Subcutaneous abdominal adipose tissue (tissue), 5 donors: ENCODE measurements around the gene NLRC4.
"Not testable (repeated sequence)": the region's sequence is repeated elsewhere in the genome, so short reads cannot be mapped to it uniquely, and the experiment has no call there.

Experiments used
- H3K27ac ChIP-seq: one replicate; pipeline ENCODE4 v1.7.0; 2013; ENCODE audit warnings: low read depth, mild to moderate bottlenecking, inconsistent platforms, low read length, moderate library complexity
- H3K27me3 ChIP-seq, 5 donors: one replicate each; pipeline ENCODE4 v1.7.0; 2013; ENCODE audit warnings: low read length in 5 of 5, inconsistent platforms in 1 of 5; ENCODE audit not compliant: control insufficient read depth in 5 of 5, insufficient read depth in 4 of 5
- H3K36me3 ChIP-seq, 5 donors: one replicate each; pipeline ENCODE4 v1.7.0; 2013; ENCODE audit warnings: low read length in 5 of 5; ENCODE audit not compliant: control insufficient read depth in 5 of 5, insufficient read depth in 5 of 5
- H3K4me1 ChIP-seq, 5 donors: one replicate each; pipeline ENCODE4 v1.7.0; 2013; ENCODE audit warnings: low read length in 5 of 5, mild to moderate bottlenecking in 3 of 5, moderate library complexity in 1 of 5; ENCODE audit not compliant: control insufficient read depth in 5 of 5, insufficient read depth in 5 of 5
- H3K4me3 ChIP-seq, 5 donors: one replicate each; pipeline ENCODE4 v1.7.0; 2013; ENCODE audit warnings: low read length in 5 of 5, low read depth in 1 of 5
- H3K9ac ChIP-seq, 5 donors: one replicate each; pipeline ENCODE4 v1.7.0; 2013; ENCODE audit warnings: low read length in 5 of 5, mild to moderate bottlenecking in 4 of 5, moderate library complexity in 3 of 5
- H3K9me3 ChIP-seq, 5 donors: one replicate each; pipeline ENCODE4 v1.7.0; 2013; ENCODE audit warnings: low read length in 5 of 5; ENCODE audit not compliant: control insufficient read depth in 5 of 5
- donor health status: healthy.
- donor health status: healthy.
- donor health status: healthy.
- donor health status: healthy.
- donor health status: healthy.

Gene NLRC4

GRCh38 chr2:32228181-32228580 lies 36.5 kb downstream of the NLRC4 start:
- H3K36me3 ChIP-seq, result peaks cover 13 to 32% (median 24%) of the 10 kb centered on the region in 5 donors
- H3K4me1 ChIP-seq, result no peaks in the 10 kb centered on the region
- H3K9ac ChIP-seq, result no peak overlapping the region
- H3K27me3 ChIP-seq, result no peaks in the 10 kb centered on the region
- no peak overlapping the region for H3K4me3 ChIP-seq
- no peaks in the 10 kb centered on the region for H3K9me3 ChIP-seq
- H3K27ac ChIP-seq, result no peak overlapping the region

- Histone ChIP-seq H3K36me3 (peaks cover 20 to 35% (median 31%) of the 10 kb centered on the region in 5 donors), H3K27me3 (no peaks in the 10 kb centered on the region), H3K9me3 (no peaks in the 10 kb centered on the region), H3K4me3 (no peak overlapping the region), H3K27ac (no peak overlapping the region), H3K4me1 (no peaks in the 10 kb centered on the region), H3K9ac (no peak overlapping the region)
These were observed 37.2 kb downstream of the NLRC4 start for GRCh38 chr2:32227492-32227891.

- Histone ChIP-seq H3K9ac (no peak overlapping the region), H3K27me3 (no peaks in the 10 kb centered on the region), H3K36me3 (peaks cover 35 to 62% (median 50%) of the 10 kb centered on the region in 5 donors), H3K27ac (no peak overlapping the region), H3K4me3 (no peak overlapping the region), H3K9me3 (no peaks in the 10 kb centered on the region), H3K4me1 (no peaks in the 10 kb centered on the region)
These were observed 41.7 kb downstream of the NLRC4 start for GRCh38 chr2:32222966-32223365.

GRCh38 chr2:32220445-32220844 lies 44.2 kb downstream of the NLRC4 start:
- Histone ChIP-seq H3K36me3 (peaks cover 30 to 54% (median 41%) of the 10 kb centered on the region in 5 donors), H3K9ac (no peak overlapping the region), H3K27me3 (no peaks in the 10 kb centered on the region), H3K9me3 (no peaks in the 10 kb centered on the region), H3K4me1 (no peaks in the 10 kb centered on the region), H3K27ac (no peak overlapping the region), H3K4me3 (no peak overlapping the region)

- Histone ChIP-seq H3K9me3 (no peaks in the 10 kb centered on the region), H3K27me3 (no peaks in the 10 kb centered on the region), H3K4me1 (no peaks in the 10 kb centered on the region), H3K27ac (no peak overlapping the region), H3K4me3 (no peak overlapping the region), H3K36me3 (peaks cover 14 to 19% (median 18%) of the 10 kb centered on the region in 5 donors), H3K9ac (no peak overlapping the region)
These were observed 52.4 kb downstream of the NLRC4 start for GRCh38 chr2:32212295-32212694.

- Histone ChIP-seq H3K9me3 (no peaks in the 10 kb centered on the region), H3K4me1 (no peaks in the 10 kb centered on the region), H3K9ac (no peak overlapping the region), H3K27me3 (no peaks in the 10 kb centered on the region), H3K36me3 (peaks cover 14 to 23% (median 18%) of the 10 kb centered on the region in 5 donors), H3K4me3 (no peak overlapping the region), H3K27ac (no peak overlapping the region)
These were observed 53.8 kb downstream of the NLRC4 start for GRCh38 chr2:32210767-32211408.

- not testable (repeated sequence) for H3K9ac ChIP-seq, H3K27ac ChIP-seq, H3K4me1 ChIP-seq, H3K9me3 ChIP-seq, H3K27me3 ChIP-seq, H3K4me3 ChIP-seq
- H3K36me3 ChIP-seq, result peaks cover 12 to 45% (median 16%) of the 10 kb centered on the region in 5 donors
These were observed 61.3 kb downstream of the NLRC4 start for GRCh38 chr2:32203428-32203827.

- Histone ChIP-seq H3K9ac (no peak overlapping the region), H3K4me3 (no peak overlapping the region), H3K4me1 (no peaks in the 10 kb centered on the region), H3K36me3 (peaks cover 17 to 52% (median 31%) of the 10 kb centered on the region in 5 donors), H3K27me3 (no peaks in the 10 kb centered on the region), H3K27ac (no peak overlapping the region), H3K9me3 (no peaks in the 10 kb centered on the region)
These were observed 63.9 kb downstream of the NLRC4 start for GRCh38 chr2:32200814-32201213.

- H3K4me3 ChIP-seq, result no peak overlapping the region
- H3K9ac ChIP-seq, result no peak overlapping the region
- no peaks in the 10 kb centered on the region for H3K9me3 ChIP-seq
- H3K27me3 ChIP-seq, result no peaks in the 10 kb centered on the region
- H3K4me1 ChIP-seq, result no peaks in the 10 kb centered on the region
- no peak overlapping the region for H3K27ac ChIP-seq
- H3K36me3 ChIP-seq, result peaks cover 5 to 26% (median 25%) of the 10 kb centered on the region in 5 donors
These were observed 72.3 kb downstream of the NLRC4 start for GRCh38 chr2:32192418-32192817.

GRCh38 chr2:32189011-32189410 lies 75.7 kb downstream of the NLRC4 start:
- Histone ChIP-seq H3K27ac (no peak overlapping the region), H3K36me3 (peaks cover 15 to 45% (median 23%) of the 10 kb centered on the region in 5 donors), H3K4me1 (no peaks in the 10 kb centered on the region), H3K9ac (no peak overlapping the region), H3K4me3 (no peak overlapping the region), H3K27me3 (no peaks in the 10 kb centered on the region), H3K9me3 (no peaks in the 10 kb centered on the region)
